NCI-H774 (cell line): ENCODE results near the gene PPIC.
"Not testable (repeated sequence)": the region's sequence is repeated elsewhere in the genome, so short reads cannot be mapped to it uniquely, and the experiment has no call there.

Source experiments
- DNase-seq: peaks from one replicate; lab custom pipeline; 2025; lab: John Stamatoyannopoulos, UW

The PPIC gene

DNA sequence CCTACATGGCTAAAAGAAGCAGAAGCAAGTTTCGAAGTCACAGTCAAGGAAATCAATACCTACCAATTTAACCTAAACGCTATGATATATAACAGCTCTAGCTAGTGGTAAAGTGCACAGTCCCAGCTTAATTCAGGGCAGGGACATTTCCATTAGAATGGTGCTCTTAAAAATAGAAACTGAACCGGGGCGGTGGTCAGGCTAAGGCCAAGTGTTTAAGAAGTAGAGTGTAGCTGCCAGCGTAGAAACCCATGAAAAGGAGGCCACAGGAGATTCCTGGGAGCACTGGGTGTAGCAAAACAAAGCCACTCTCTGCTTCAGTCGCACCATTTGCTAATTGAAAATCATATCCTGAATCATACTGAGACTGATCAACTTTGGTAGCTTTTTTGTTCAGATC lies 28.8 kb downstream of the PPIC start:
- no peak for DNase-seq

DNA sequence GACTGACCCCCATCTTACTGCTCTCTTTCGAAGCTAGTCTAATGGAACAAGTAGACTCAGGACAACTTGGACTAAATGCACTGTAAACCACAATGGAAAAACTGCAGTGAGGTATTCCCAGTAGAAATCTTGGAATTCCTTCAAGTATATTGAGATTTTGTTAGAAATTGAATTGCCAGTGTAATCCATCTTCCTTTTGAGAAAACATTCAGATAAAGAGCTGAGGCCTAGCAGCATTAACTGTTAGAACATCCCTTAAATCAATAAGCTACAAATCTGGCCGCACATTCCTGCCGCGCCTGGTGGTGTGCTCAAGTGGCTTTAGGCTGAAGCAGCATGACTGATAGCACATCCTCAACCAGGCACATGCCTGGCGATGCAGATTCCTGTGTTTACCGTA lies 29.3 kb downstream of the PPIC start:
- no peak for DNase-seq

DNA sequence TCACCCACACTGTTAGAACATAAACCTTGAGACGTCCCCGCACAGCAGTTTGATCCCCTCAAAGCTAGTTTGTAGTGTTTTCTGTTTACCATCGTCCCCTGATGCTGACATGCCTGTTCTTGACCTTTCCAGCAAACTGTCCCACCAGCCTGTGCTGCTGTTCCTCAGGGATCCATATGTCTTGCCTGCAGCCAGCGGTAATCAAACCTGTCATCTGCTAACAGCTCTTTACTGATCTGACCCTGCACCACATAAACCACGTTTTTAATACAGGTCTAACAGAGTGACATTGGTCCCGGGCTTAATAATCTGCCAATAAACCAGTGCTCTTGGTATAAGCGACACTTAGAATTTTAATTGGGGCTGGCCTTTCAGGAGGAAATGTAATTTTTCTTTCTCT lies 34.7 kb downstream of the PPIC start:
- no peak for DNase-seq

GRCh38 chr5:123000731-123001130 lies 35.8 kb downstream of the PPIC start:
- no peak for DNase-seq

GRCh38 chr5:122999947-123000563 lies 36.5 kb downstream of the PPIC start:
- DNase-seq, result no peak

GRCh38 chr5:122997294-122997693 lies 39.2 kb downstream of the PPIC start:
- DNase-seq, result peak; percentile 24

DNA sequence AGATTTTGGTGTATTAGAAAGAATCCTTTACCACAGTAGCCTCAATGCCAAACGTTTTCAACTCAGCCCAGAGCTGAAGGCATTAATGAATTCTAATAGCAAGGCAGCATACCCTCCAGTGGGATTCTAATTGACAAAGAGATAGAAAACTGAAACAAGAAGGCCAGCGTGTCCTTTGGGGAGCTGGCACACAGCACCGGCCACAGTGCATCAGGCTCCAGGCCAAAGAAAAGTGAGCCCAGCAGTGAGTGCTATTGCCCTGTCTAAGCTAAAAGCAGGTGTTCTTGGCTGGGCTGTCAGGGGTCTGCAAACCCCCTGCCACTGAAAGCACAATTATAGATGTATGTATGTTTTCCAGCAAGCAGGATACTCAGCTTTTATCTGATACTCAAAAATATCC lies 40.4 kb downstream of the PPIC start:
- no peak for DNase-seq

- DNase-seq, result no peak
Observed at GRCh38 chr5:122985954-122986721, 50.4 kb downstream of the PPIC start.

DNA sequence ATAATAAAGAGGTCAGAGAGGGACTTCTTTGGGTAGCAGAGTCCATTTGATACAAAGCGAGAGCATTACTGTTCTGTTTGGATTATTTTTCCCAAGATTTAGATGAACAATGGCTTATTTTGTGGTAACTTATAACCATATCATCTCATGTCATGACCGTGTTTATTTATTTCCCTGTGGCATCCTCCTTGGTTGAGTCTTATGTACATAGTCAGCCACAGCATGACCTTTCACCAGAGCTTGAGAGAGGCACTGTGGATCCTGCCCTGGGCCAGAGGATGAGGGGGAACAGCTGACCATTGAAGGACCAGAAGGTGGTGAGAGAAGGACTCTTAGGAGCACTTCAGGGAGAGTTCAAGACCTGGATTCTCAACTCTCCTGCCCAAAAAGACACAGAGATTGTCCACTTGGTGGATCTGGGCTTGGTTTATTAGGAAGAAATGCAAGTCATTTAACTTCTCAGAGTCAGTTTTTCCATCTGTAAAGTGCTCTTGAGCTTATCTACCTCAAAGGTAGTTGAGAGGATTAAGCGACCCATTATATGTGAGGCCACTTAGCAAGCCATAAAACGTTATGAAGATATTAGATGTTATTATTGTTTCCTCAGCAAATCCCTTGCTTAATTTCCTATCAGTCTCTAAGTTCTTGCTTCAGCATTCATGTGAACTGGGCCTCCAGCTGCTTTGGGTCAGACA lies 51.4 kb downstream of the PPIC start:
- DNase-seq, result no peak

- DNase-seq, result no peak
Observed at GRCh38 chr5:122984425-122984824, 52.1 kb downstream of the PPIC start.

- no peak for DNase-seq
Observed at GRCh38 chr5:122982376-122982775, 54.1 kb downstream of the PPIC start.

DNA sequence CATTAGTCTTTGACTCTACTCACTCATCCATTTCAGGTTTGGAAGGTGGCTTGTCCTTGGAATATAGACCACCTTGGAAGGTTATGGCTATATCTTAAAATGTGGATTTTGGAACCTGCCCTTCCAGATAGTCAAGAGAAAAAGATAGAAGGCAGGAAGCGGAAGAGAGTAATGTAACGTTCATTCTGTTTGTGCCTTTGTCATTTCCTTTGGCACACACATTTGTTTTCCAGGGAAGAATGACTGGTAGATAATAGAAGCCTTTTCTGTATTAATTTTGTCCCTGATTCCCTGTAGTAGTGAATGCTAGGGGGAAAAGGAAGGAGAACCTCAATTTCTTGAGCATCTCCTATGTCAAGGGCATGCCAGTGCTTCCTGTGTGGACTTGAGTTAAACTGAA lies 54.7 kb downstream of the PPIC start:
- no peak for DNase-seq

GRCh38 chr5:122978644-122979297 lies 57.8 kb downstream of the PPIC start:
- DNase-seq, result no peak

DNA sequence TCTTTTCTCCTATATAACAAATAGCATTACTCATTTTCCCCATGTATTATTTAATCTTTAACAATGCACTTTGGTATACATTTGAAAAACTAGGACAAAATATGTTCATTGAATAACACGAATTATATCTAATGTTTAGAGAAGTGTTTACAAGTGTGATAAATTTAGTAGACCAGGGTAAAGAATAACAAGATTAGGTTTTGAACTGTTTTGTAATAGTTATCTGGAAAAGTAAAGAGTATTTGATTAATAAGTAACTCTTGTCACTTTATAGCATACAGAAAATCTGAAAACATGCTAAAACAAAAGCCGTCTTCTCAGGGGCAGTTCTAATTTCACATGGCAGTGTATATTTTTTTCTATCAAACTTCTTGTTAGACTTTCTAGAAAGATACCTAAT lies 58.5 kb downstream of the PPIC start:
- no peak for DNase-seq

DNA sequence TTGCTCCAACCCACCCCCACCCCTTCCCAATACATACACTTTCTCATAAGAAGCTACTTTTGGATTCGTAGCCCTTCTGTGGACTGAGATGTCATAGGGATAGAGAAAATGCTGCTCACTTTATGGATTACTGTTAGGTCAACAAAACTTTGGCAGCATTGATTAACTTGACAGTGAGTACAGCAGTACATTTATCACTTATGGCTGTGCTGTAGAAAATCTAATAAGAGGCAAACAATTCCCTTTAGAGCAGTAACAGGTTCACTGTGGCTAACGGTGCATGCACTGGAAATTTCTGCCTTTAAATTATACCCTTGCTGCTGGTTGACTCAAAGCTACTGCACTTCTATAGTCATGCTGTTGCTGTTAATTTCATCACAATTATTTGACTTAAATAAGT lies 59.2 kb downstream of the PPIC start:
- no peak for DNase-seq

GRCh38 chr5:122974251-122974650 lies 62.3 kb downstream of the PPIC start:
- not testable (repeated sequence) for DNase-seq

DNA sequence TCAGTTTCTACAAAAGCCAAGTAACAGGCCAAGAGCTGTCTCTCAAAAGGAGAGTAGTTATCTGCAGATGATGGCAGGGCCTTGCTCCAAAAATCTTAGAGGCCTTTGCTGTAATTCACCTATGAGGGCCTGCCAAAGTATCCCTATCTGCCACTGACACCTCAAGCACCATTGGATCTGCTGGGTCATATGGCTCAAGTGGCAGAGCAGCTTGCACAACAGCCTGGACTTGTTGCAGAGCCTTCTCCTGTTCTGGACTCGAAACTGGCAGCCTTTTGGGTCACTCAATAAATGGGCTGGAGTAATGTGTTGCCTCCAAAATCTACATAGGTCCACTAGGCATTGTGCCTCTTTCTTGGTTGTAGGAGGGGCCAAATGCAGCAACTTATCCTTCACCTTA lies 62.8 kb downstream of the PPIC start:
- not testable (repeated sequence) for DNase-seq
